Measurements from ENCODE around the gene ZNF268.

ZNF268 gene

GRCh38 chr12:133181238-133181959 is at the start of gene ZNF268:
ZNF268 (plus strand) TSS chr12:133181495; CDS start chr12:133181998, 503 bp downstream.
- peaks cover 3% of the 10 kb centered on the region for H3K9me3 ChIP-seq (ENCODE audit: control insufficient read depth, insufficient read depth, low read length)
- H3K4me1 ChIP-seq (ENCODE audit: control insufficient read depth, insufficient read depth, low read length) = no peaks in the 10 kb centered on the region
- no CpG with 5 or more reads among the region's 40 CpGs for WGBS (ENCODE audit: insufficient coverage, insufficient read length)
- H3K4me3 ChIP-seq (ENCODE audit: low read length) = peak within 1 kb of the TSS; percentile 83
- no peaks in the 10 kb centered on the region for H3K27me3 ChIP-seq (ENCODE audit: control insufficient read depth, insufficient read depth, low read length)
- peaks cover 6% of the 10 kb centered on the region for H3K36me3 ChIP-seq (ENCODE audit: control insufficient read depth, insufficient read depth, low read length)
- DNase-seq (ENCODE audit: low read depth, low spot score) = peak; percentile 88
- no peak within 1 kb of the TSS for H3K27ac ChIP-seq (ENCODE audit: low read length)

GRCh38 chr12:133135747-133136146 is 45.5 kb upstream of the ZNF268 start:
- no peak for DNase-seq (ENCODE audit: low read depth, low spot score)
- no CpG with 5 or more reads among the region's 2 CpGs for WGBS (ENCODE audit: insufficient coverage, insufficient read length)
- H3K4me3 ChIP-seq (ENCODE audit: low read length) = no peak overlapping the region
- no peaks in the 10 kb centered on the region for H3K4me1 ChIP-seq (ENCODE audit: control insufficient read depth, insufficient read depth, low read length)
- H3K9me3 ChIP-seq (ENCODE audit: control insufficient read depth, insufficient read depth, low read length) = peaks cover 1% of the 10 kb centered on the region; the same call in 1 of the 2 replicates
- no peaks in the 10 kb centered on the region for H3K27me3 ChIP-seq (ENCODE audit: control insufficient read depth, insufficient read depth, low read length)
- no peak overlapping the region for H3K27ac ChIP-seq (ENCODE audit: low read length)
- H3K36me3 ChIP-seq (ENCODE audit: control insufficient read depth, insufficient read depth, low read length) = peaks cover 7% of the 10 kb centered on the region; the same call in 1 of the 2 replicates

- Histone ChIP-seq H3K4me1 (ENCODE audit: control insufficient read depth, insufficient read depth, low read length) (no peaks in the 10 kb centered on the region), H3K36me3 (ENCODE audit: control insufficient read depth, insufficient read depth, low read length) (peaks cover 11% of the 10 kb centered on the region), H3K27me3 (ENCODE audit: control insufficient read depth, insufficient read depth, low read length) (no peaks in the 10 kb centered on the region), H3K4me3 (ENCODE audit: low read length) (no peak overlapping the region), H3K27ac (ENCODE audit: low read length) (no peak overlapping the region), H3K9me3 (ENCODE audit: control insufficient read depth, insufficient read depth, low read length) (0 out of 2 replicates have a peak, but pooled peaks cover 1% of the 10 kb centered on the region)
- no peak for DNase-seq (ENCODE audit: low read depth, low spot score)
- WGBS (ENCODE audit: insufficient coverage, insufficient read length) = no CpG with 5 or more reads among the region's 2 CpGs
Measured at GRCh38 chr12:133145981-133146380, 35.3 kb upstream of the ZNF268 start.

- no peak overlapping the region for H3K27ac ChIP-seq (ENCODE audit: low read length)
- no peak for DNase-seq (ENCODE audit: low read depth, low spot score)
- H3K4me1 ChIP-seq (ENCODE audit: control insufficient read depth, insufficient read depth, low read length) = no peaks in the 10 kb centered on the region
- no CpG with 5 or more reads among the region's 2 CpGs for WGBS (ENCODE audit: insufficient coverage, insufficient read length)
- no peaks in the 10 kb centered on the region for H3K27me3 ChIP-seq (ENCODE audit: control insufficient read depth, insufficient read depth, low read length)
- H3K36me3 ChIP-seq (ENCODE audit: control insufficient read depth, insufficient read depth, low read length) = peaks cover 17% of the 10 kb centered on the region
- no peak overlapping the region for H3K4me3 ChIP-seq (ENCODE audit: low read length)
- peaks cover 3% of the 10 kb centered on the region for H3K9me3 ChIP-seq (ENCODE audit: control insufficient read depth, insufficient read depth, low read length)
Measured at GRCh38 chr12:133156125-133156690, 25.1 kb upstream of the ZNF268 start.

- H3K36me3 ChIP-seq (ENCODE audit: control insufficient read depth, insufficient read depth, low read length) = no peaks in the 10 kb centered on the region
- no peak overlapping the region for H3K4me3 ChIP-seq (ENCODE audit: low read length)
- no CpG with 5 or more reads among the region's 3 CpGs for WGBS (ENCODE audit: insufficient coverage, insufficient read length)
- H3K27me3 ChIP-seq (ENCODE audit: control insufficient read depth, insufficient read depth, low read length) = no peaks in the 10 kb centered on the region
- H3K4me1 ChIP-seq (ENCODE audit: control insufficient read depth, insufficient read depth, low read length) = no peaks in the 10 kb centered on the region
- no peak overlapping the region for H3K27ac ChIP-seq (ENCODE audit: low read length)
- peaks cover 3% of the 10 kb centered on the region for H3K9me3 ChIP-seq (ENCODE audit: control insufficient read depth, insufficient read depth, low read length)
- DNase-seq (ENCODE audit: low read depth, low spot score) = no peak
Measured at GRCh38 chr12:133165776-133166175, 15.5 kb upstream of the ZNF268 start.

- no CpG with 5 or more reads among the region's 1 CpG for WGBS (ENCODE audit: insufficient coverage, insufficient read length)
- no peaks in the 10 kb centered on the region for H3K27me3 ChIP-seq (ENCODE audit: control insufficient read depth, insufficient read depth, low read length)
- DNase-seq (ENCODE audit: low read depth, low spot score) = no peak
- no peaks in the 10 kb centered on the region for H3K4me1 ChIP-seq (ENCODE audit: control insufficient read depth, insufficient read depth, low read length)
- H3K4me3 ChIP-seq (ENCODE audit: low read length) = no peak overlapping the region
- no peaks in the 10 kb centered on the region for H3K36me3 ChIP-seq (ENCODE audit: control insufficient read depth, insufficient read depth, low read length)
- H3K9me3 ChIP-seq (ENCODE audit: control insufficient read depth, insufficient read depth, low read length) = peaks cover 1% of the 10 kb centered on the region; the same call in 1 of the 2 replicates
- H3K27ac ChIP-seq (ENCODE audit: low read length) = no peak overlapping the region
Measured at GRCh38 chr12:133172491-133172890, 8.8 kb upstream of the ZNF268 start.

GRCh38 chr12:133174901-133175300 is 6.4 kb upstream of the ZNF268 start:
- Histone ChIP-seq H3K27me3 (ENCODE audit: control insufficient read depth, insufficient read depth, low read length) (no peaks in the 10 kb centered on the region), H3K4me3 (ENCODE audit: low read length) (no peak overlapping the region), H3K27ac (ENCODE audit: low read length) (no peak overlapping the region), H3K9me3 (ENCODE audit: control insufficient read depth, insufficient read depth, low read length) (peaks cover 1% of the 10 kb centered on the region; the same call in 1 of the 2 replicates), H3K36me3 (ENCODE audit: control insufficient read depth, insufficient read depth, low read length) (no peaks in the 10 kb centered on the region), H3K4me1 (ENCODE audit: control insufficient read depth, insufficient read depth, low read length) (no peaks in the 10 kb centered on the region)
- no peak for DNase-seq (ENCODE audit: low read depth, low spot score)
- WGBS (ENCODE audit: insufficient coverage, insufficient read length) = no CpG with 5 or more reads among the region's 1 CpG

GRCh38 chr12:133180669-133181068 is 626 bp upstream of the ZNF268 start:
- H3K27me3 ChIP-seq (ENCODE audit: control insufficient read depth, insufficient read depth, low read length) = no peaks in the 10 kb centered on the region
- peaks cover 1% of the 10 kb centered on the region for H3K9me3 ChIP-seq (ENCODE audit: control insufficient read depth, insufficient read depth, low read length)
- WGBS (ENCODE audit: insufficient coverage, insufficient read length) = 100% methylated on average over 2 of the region's 8 CpGs
- H3K4me1 ChIP-seq (ENCODE audit: control insufficient read depth, insufficient read depth, low read length) = no peaks in the 10 kb centered on the region
- no peak overlapping the region for H3K27ac ChIP-seq (ENCODE audit: low read length)
- no peak for DNase-seq (ENCODE audit: low read depth, low spot score)
- H3K4me3 ChIP-seq (ENCODE audit: low read length) = no peak overlapping the region
- peaks cover 6% of the 10 kb centered on the region for H3K36me3 ChIP-seq (ENCODE audit: control insufficient read depth, insufficient read depth, low read length)

GRCh38 chr12:133190176-133190575 is 8.9 kb downstream of the ZNF268 start:
- H3K4me3 ChIP-seq (ENCODE audit: low read length) = no peak overlapping the region
- no peaks in the 10 kb centered on the region for H3K4me1 ChIP-seq (ENCODE audit: control insufficient read depth, insufficient read depth, low read length)
- H3K27ac ChIP-seq (ENCODE audit: low read length) = no peak overlapping the region
- H3K27me3 ChIP-seq (ENCODE audit: control insufficient read depth, insufficient read depth, low read length) = no peaks in the 10 kb centered on the region
- DNase-seq (ENCODE audit: low read depth, low spot score) = no peak
- WGBS (ENCODE audit: insufficient coverage, insufficient read length) = no CpG with 5 or more reads among the region's 2 CpGs
- peaks cover 40% of the 10 kb centered on the region for H3K36me3 ChIP-seq (ENCODE audit: control insufficient read depth, insufficient read depth, low read length)
- peaks cover 9% of the 10 kb centered on the region for H3K9me3 ChIP-seq (ENCODE audit: control insufficient read depth, insufficient read depth, low read length)

- Histone ChIP-seq H3K36me3 (ENCODE audit: control insufficient read depth, insufficient read depth, low read length) (peaks cover 35% of the 10 kb centered on the region), H3K4me1 (ENCODE audit: control insufficient read depth, insufficient read depth, low read length) (no peaks in the 10 kb centered on the region), H3K4me3 (ENCODE audit: low read length) (no peak overlapping the region), H3K9me3 (ENCODE audit: control insufficient read depth, insufficient read depth, low read length) (peaks cover 10% of the 10 kb centered on the region), H3K27me3 (ENCODE audit: control insufficient read depth, insufficient read depth, low read length) (no peaks in the 10 kb centered on the region), H3K27ac (ENCODE audit: low read length) (no peak overlapping the region)
- DNase-seq (ENCODE audit: low read depth, low spot score) = no peak
- no CpG with 5 or more reads among the region's 5 CpGs for WGBS (ENCODE audit: insufficient coverage, insufficient read length)
Measured at GRCh38 chr12:133192847-133193246, 11.6 kb downstream of the ZNF268 start.

Measured in iPS DF 6.9 (cell line).